HFF-Myc (cell line): ENCODE results near the gene TIMM17A.

Source experiments
- DNase-seq: peaks from one replicate; pipeline ENCODE4 v3.0.0-alpha.2; 2011; ENCODE audit warnings: low read depth; ENCODE audit errors: extremely low read depth
- H3K4me3 ChIP-seq: replicated peaks from 2 replicates; pipeline ENCODE4 v1.5.1; 2011; ENCODE audit warnings: low read depth, mild to moderate bottlenecking, control low read depth, low read length
- TF ChIP-seq, protein P1 (sequence below): IDR thresholded peaks from 2 replicates; pipeline ENCODE4 v1.5.1; 2012; ENCODE audit warnings: mild to moderate bottlenecking, low read depth, low read length, control low read depth; ENCODE audit errors: missing control alignments

TIMM17A gene

DNA sequence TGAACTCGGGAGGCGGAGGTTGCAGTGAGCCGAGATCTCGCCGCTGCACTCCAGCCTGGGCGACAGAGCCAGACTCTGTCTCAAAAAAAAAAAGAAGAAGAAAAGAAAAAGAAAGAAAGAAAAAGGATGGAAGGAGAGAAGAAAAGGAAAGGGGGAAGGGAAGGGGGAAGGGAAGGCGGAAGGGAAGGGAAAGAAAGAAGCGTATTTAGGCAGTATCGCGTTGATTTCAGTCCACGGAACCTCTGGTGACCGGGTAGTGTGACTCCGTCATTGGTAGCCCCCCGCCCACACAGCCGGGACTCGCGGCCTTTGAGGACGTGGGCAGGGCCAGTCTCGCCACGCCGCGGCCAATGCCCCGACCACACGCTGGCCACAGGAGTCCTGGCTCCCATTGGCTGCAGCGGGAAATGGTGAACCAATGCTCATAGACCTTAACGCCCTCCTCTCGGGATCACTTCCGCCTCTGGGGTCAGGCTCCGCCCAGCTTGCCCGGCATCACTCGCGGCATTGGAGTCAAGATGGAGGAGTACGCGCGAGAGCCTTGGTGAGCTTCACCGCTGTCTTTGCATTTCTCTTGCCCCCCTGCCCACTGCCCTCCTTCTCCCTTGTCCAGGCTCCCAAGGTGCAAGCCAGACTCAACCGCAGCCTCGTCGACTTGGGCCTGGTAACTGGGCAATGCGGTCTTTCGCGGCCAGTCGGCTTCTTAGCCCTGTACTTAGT is at the start of gene TIMM17A:
Gene TIMM17A, plus strand, starts transcription at position 495 of the 720 bp plus-strand sequence. Its CDS starts 24 bp downstream, at position 519.
- peak within 1 kb of the TSS; percentile 97 for H3K4me3 ChIP-seq
- TF ChIP-seq, protein P1, sequence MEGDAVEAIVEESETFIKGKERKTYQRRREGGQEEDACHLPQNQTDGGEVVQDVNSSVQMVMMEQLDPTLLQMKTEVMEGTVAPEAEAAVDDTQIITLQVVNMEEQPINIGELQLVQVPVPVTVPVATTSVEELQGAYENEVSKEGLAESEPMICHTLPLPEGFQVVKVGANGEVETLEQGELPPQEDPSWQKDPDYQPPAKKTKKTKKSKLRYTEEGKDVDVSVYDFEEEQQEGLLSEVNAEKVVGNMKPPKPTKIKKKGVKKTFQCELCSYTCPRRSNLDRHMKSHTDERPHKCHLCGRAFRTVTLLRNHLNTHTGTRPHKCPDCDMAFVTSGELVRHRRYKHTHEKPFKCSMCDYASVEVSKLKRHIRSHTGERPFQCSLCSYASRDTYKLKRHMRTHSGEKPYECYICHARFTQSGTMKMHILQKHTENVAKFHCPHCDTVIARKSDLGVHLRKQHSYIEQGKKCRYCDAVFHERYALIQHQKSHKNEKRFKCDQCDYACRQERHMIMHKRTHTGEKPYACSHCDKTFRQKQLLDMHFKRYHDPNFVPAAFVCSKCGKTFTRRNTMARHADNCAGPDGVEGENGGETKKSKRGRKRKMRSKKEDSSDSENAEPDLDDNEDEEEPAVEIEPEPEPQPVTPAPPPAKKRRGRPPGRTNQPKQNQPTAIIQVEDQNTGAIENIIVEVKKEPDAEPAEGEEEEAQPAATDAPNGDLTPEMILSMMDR: no peak
- peak; percentile 96 for DNase-seq

DNA sequence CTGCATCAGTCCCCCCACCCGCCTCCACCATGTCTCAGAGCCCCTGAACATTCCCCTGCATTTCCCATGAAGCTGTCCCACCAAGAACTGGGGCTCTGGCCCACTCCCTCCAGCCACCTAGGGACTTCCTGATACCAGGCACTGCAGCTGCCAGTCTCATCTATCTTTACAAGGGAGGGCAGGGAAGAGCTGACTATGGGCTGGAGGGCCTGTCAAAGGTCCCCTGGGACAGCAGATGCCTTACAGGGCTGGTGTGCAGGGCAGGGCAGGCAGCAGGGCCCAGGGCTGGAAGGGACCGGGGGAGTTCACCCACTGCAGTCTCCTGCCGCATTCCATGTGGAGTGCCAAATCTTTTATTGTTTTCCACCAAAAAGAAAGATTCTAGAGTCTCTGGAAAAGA is 49.0 kb upstream of the TIMM17A start:
- TF ChIP-seq, protein P1: no peak
- DNase-seq: no peak
- H3K4me3 ChIP-seq: no peak overlapping the region

DNA sequence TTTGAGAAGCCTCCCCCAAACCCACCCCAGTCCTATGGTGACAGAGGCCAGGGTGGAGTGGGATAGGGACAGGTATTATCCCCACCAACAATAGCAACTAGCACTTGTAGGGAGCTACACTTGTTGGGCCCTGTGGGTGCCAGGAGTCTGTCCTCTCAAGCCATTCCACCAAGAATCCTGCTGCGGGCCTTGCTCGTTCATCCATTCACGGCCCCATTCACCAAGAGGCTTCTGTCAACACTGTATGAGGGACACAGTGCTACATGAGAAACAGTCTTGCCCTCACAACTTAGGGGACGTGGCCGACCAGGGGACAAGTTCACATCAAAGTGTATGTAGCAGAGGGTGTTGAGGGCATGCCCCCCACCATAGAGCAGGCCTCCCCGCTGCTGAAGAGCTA is 47.7 kb upstream of the TIMM17A start:
- TF ChIP-seq, protein P1: no peak
- DNase-seq: no peak
- H3K4me3 ChIP-seq: no peak overlapping the region

DNA sequence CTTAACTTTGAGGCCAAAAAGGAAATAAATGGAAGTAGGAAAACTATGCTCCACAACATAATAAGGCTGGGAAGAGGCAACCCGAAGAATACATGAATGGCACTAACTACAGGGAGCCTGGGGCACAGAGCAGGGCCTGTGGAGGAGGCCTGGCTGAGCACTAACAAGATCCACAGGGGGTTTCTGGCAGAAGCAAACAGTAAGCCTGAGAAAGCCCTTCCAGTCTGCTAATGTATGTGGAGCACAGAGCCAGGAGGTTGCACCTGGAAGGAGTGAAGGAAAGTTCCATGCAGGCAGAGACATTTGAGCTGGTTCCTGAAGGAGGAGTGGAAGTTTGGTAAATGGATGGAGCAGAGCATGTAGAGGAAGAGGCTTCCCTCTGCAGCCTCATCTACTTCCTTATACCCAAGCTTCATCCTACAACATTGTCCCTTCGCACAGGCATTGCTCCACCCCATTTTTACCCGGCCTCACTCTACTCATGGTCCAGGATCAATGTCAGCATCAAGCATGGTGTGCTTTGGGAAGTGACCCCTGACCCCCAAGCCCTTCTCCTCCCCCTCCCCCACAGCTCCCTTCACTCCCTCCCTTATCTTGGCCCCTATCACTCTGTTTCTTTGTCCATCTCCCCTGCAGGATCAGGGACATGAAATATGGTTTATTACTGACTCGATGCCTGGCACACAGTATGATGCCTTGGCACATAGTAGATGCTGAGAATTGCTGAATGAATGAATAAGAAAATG is 43.3 kb upstream of the TIMM17A start:
- no peak for DNase-seq

DNA sequence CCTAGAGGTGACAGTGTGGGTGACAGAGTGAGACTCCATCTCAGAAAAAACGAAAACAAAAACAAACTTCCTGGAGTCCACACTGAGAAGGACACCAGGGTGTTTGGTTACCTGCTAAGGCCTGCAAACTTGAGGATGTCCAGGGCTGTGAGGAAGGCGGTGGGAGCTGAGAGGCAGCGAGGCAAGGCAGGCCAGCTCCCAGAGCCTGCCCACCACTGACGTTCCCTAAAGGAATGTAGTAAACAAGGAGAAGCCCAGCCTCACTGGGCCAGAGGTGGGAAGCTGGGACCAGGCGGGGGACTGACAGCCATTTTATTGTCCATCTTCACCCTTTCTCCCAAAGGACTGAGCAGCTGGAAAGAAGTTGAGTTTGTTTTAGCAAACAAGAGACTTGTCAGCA is 42.5 kb upstream of the TIMM17A start:
- H3K4me3 ChIP-seq: no peak overlapping the region
- TF ChIP-seq, protein P1: no peak
- no peak for DNase-seq

More for the DNA sequence above, 43.3 kb upstream of the TIMM17A start:
- TF ChIP-seq, protein P1: no peak
- no peak overlapping the region for H3K4me3 ChIP-seq

DNA sequence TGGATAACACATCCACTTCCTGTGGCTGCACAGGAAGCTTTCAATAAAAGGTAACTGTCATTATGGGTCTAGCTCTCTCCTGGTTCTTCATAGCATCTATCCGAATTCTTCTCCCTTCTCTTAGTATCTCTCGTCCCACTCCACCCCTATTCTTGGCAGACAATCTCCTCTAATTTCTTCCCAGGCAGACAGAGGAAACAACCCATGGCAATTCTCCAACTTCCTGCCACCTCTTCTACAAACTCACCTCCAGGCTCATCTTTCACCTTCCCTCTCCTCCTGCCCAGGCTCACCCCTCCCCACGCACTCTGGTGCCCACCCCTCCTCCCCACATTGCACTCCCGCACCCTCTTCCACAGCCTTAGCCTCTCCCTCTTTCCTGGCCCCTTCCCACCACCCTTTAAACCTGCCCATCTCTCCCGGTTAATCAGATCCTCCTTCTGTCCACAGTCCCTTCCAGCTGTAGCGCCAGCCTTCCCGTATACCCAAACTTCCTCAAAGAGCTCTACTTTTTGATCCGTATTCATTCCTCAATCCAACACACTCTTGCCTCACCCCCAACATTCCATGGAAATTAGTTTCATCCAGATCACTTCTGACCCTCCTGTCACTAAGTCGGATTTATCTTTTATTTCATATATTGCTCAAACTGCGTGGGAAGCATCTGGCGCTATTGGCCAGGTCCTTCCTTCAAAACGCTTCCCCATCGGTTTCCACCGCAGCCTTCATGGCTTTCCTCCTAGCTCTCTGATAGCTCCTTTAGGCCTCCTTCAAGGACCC is 40.7 kb upstream of the TIMM17A start:
- no peak for DNase-seq

More for the DNA sequence above, 40.7 kb upstream of the TIMM17A start:
- TF ChIP-seq, protein P1: no peak
- H3K4me3 ChIP-seq: no peak overlapping the region
